T-helper 2 cell (primary cell): ENCODE data around the gene DCAF12.
A peak's percentile ranks its signal among the peaks of the same experiment; 100 is the strongest.

Experiments used
- DNase-seq, 5 experiments: peaks; one replicate each; pipeline versions ENCODE4 v3.0.0 to v3.0.0-alpha.2; 2012 to 2022
- total RNA-seq, 2 donors: gene quantifications; one replicate each; lab custom pipeline; 2026; lab: John Stamatoyannopoulos, UW

DCAF12 gene
- 13.7 to 32.3 reads per million in 2 donors for total RNA-seq

GRCh38 chr9:34126207-34127034 is at the start of gene DCAF12:
TSS of gene DCAF12 (minus strand) at chr9:34126698. CDS start at chr9:34126431, 267 bp downstream.
- DNase-seq = peak; percentile 77 to 95 (median 85)

GRCh38 chr9:34176089-34176488 is 49.6 kb upstream of the DCAF12 start:
- no peak for DNase-seq

- DNase-seq = peak in 3 of 5 experiments; percentile 10 to 88 (median 36)
Measured at GRCh38 chr9:34171753-34172535, 45.4 kb upstream of the DCAF12 start.

- no peak for DNase-seq
Measured at GRCh38 chr9:34170237-34170991, 43.9 kb upstream of the DCAF12 start.

- no peak for DNase-seq
Measured at GRCh38 chr9:34169125-34169524, 42.6 kb upstream of the DCAF12 start.

- no peak for DNase-seq
Measured at GRCh38 chr9:34163434-34163833, 36.9 kb upstream of the DCAF12 start.

GRCh38 chr9:34158362-34158869 is 31.9 kb upstream of the DCAF12 start:
- peak in 1 of 5 experiments; percentile 10 for DNase-seq

GRCh38 chr9:34157898-34158297 is 31.4 kb upstream of the DCAF12 start:
- DNase-seq = no peak

- DNase-seq = no peak
Measured at GRCh38 chr9:34157318-34157717, 30.8 kb upstream of the DCAF12 start.

GRCh38 chr9:34154057-34154456 is 27.6 kb upstream of the DCAF12 start:
- DNase-seq = no peak

- DNase-seq = no peak
Measured at GRCh38 chr9:34151398-34151797, 24.9 kb upstream of the DCAF12 start.

- DNase-seq = no peak
Measured at GRCh38 chr9:34145165-34145564, 18.7 kb upstream of the DCAF12 start.

GRCh38 chr9:34143116-34143515 is 16.6 kb upstream of the DCAF12 start:
- no peak for DNase-seq

- no peak for DNase-seq
Measured at GRCh38 chr9:34140853-34141252, 14.4 kb upstream of the DCAF12 start.

- DNase-seq = peak in 1 of 5 experiments; percentile 26
Measured at GRCh38 chr9:34139477-34140146, 13.1 kb upstream of the DCAF12 start.

GRCh38 chr9:34138644-34139043 is 12.1 kb upstream of the DCAF12 start:
- peak in 1 of 5 experiments; percentile 40 for DNase-seq

- no peak for DNase-seq
Measured at GRCh38 chr9:34134521-34134920, 8.0 kb upstream of the DCAF12 start.

- no peak for DNase-seq
Measured at GRCh38 chr9:34133436-34133949, 7.0 kb upstream of the DCAF12 start.

GRCh38 chr9:34131571-34131970 is 5.1 kb upstream of the DCAF12 start:
- DNase-seq = no peak

GRCh38 chr9:34127035-34127948 is 794 bp upstream of the DCAF12 start:
- DNase-seq = no peak
